Heart left ventricle (tissue), 13 donors: ENCODE measurements around the gene STX12.

ENCODE experiments used
- CTCF ChIP-seq, 12 donors: fragments of 200-600 bp; sonication (generic) in 4 of 12; IDR thresholded peaks; one replicate each; pipeline versions ENCODE4 v1.5.0 to v1.8.0; 2018 to 2022; ENCODE audit warnings: antibody characterized with exemption in 12 of 12, mild to moderate bottlenecking in 5 of 12
- POLR2A ChIP-seq, 2 donors: fragments of 450-650 bp; IDR thresholded peaks; one replicate each; pipeline ENCODE4 v1.6.1; 2017; ENCODE audit warnings: antibody characterized with exemption in 2 of 2, mild to moderate bottlenecking in 2 of 2, moderate library complexity in 2 of 2
- donor health status: ischemic (EF 13 %, LVEDD 7.1; RV severe dilation, severe dysfunction).
- donor health status: DM: no; HTN: yes; CAD: no.
- donor health status: DM: no; HTN: no; CAD: no.
- donor health status: ischemic (EF 25% LVEDD 6.9; RV normal size, moderate dysfunction).
- donor health status: ischemic (EF 25% LVEDD 5.7; RV mildly dilated, moderate dysfunction).
- donor health status: ischemic (EF 35%, LVEDD 5.7; RV mildly dilated, moderate dysfunction).
- donor health status: nonischemic (EF 11% LVEDD 7.7; RV severe dilation, severe dysfunction).
- donor health status: DM: yes; HTN: yes; CAD: no.
- donor health status: PGD.
- donor health status: ischemic (EF 29% LVEDD 5.4; RV normal size, mild dysfunction).
- donor health status: nonischemic (EF 23%, LVEDD 6.1; RV moderate dilation, normal function).

GRCh38 chr1:27821761-27822315 lies 48.8 kb downstream of the STX12 start:
- TF ChIP-seq CTCF (IDR thresholded peaks at IDR 0.05) (no peak), POLR2A (IDR thresholded peaks at IDR 0.05) (no peak)
